Measurements from ENCODE around the gene TAS2R50.
"Not testable (repeated sequence)": the region's sequence is repeated elsewhere in the genome, so short reads cannot be mapped to it uniquely, and the experiment has no call there.

Gene TAS2R50, protein sequence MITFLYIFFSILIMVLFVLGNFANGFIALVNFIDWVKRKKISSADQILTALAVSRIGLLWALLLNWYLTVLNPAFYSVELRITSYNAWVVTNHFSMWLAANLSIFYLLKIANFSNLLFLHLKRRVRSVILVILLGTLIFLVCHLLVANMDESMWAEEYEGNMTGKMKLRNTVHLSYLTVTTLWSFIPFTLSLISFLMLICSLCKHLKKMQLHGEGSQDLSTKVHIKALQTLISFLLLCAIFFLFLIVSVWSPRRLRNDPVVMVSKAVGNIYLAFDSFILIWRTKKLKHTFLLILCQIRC
- long read RNA-seq, donor 1 = 0 reads
- long read RNA-seq, donor 2 = 0 reads
- long read RNA-seq, donor 3, partial matches to known transcripts = 0 of 1 reads
- long read RNA-seq, donor 3, other reads (novel, unspliced or antisense) = 0 of 1 reads
- long read RNA-seq, donor 4 = 0 reads
- long read RNA-seq, donor 5 = 0 reads
- long read RNA-seq, donor 6 = 0 reads
- long read RNA-seq, donor 7 = 0 reads
- long read RNA-seq, donor 8 = 0 reads

DNA sequence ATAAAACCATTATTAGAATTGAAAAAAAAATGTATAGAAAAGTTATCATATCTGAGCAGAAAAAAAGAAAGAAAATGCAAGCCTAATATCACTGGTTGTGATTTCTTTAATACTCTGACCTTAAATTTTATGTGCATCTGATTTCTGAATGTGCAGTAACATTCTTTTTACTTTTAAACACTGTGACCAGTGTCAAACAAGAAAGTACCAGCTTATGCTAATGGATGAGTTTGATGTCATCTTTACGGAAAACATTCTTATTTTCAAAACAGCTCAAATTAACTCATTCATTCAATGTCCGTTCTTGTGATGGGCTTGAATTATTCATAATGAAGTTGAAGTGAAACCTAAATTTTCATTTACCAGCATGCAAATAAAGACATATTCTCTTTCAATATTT, at the start of gene TAS2R50:
Gene TAS2R50 (minus strand): TSS at position 101 of the 400 bp plus-strand sequence. CDS start 52 bp downstream, at position 49.
- no peak for DNase-seq

DNA sequence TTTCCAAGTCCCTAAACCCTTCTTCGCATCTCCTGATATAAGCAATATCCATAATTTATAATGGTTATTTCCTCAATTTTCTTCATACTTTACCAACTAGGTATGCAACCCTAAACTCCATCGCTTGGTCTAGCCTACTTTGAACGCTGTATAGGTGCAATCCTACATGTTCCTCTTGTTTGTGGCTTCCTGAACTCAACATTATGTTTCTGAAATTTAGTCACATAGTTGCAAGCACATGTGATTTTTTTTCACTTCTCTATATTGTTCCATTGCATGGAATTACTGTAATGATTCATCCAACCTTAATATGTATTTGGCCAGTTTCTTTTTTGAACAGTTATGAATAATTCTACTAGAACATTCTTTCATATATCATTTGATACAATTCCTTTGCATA, 47.2 kb upstream of the TAS2R50 start:
- not testable (repeated sequence) for DNase-seq

- no peak for DNase-seq
These were observed 44.6 kb upstream of the TAS2R50 start, which contains the start of gene TAS2R31 for GRCh38 chr12:11031307-11031706. Gene TAS2R31 (minus strand): TSS chr12:11031407. CDS start chr12:11031335, 72 bp downstream.

GRCh38 chr12:11026118-11026517, 39.4 kb upstream of the TAS2R50 start:
- no peak for DNase-seq

- no peak for DNase-seq
These were observed 36.7 kb upstream of the TAS2R50 start for GRCh38 chr12:11023387-11023786.

DNA sequence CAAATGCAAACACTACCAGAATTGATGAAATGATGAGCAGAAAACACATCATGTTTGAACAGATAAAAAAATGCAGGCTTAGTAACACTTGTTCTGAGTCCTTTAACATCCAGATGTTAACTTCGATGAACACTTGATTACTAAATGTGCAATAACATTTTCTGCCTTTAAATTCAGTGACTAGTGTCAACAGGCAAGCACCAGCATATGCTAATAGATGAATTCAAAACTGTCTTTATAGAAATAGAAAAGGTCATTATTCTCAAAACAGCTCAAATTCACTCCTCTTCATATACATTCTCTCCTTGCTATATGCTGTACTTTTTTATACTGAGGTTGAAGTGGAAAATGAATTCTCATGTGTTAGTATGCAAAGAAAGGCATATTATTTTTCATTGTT, 35.8 kb upstream of the TAS2R50 start, which contains the start of gene TAS2R19:
Gene TAS2R19 (minus strand): TSS at position 101 of the 400 bp plus-strand sequence. CDS start 49 bp downstream, at position 52.
- no peak for DNase-seq

DNA sequence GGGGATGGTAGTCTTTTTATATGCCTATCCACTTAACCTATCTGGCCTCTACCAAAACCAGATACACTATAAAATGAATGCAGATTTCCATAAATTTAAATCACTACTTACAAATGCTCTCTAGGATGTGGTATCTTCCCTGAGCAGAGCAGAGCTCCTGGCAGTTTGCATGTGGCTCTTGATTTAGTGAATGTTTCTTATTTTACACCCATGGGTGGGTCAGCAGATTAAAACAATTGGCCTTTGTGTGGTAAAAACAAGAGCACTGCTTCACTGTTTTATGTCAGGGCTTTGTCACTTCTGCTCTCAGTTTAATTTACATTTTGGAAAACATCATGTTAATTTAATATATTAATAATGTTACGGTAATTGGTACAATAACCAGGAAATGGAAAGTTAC, 30.2 kb upstream of the TAS2R50 start:
- no peak for DNase-seq

DNA sequence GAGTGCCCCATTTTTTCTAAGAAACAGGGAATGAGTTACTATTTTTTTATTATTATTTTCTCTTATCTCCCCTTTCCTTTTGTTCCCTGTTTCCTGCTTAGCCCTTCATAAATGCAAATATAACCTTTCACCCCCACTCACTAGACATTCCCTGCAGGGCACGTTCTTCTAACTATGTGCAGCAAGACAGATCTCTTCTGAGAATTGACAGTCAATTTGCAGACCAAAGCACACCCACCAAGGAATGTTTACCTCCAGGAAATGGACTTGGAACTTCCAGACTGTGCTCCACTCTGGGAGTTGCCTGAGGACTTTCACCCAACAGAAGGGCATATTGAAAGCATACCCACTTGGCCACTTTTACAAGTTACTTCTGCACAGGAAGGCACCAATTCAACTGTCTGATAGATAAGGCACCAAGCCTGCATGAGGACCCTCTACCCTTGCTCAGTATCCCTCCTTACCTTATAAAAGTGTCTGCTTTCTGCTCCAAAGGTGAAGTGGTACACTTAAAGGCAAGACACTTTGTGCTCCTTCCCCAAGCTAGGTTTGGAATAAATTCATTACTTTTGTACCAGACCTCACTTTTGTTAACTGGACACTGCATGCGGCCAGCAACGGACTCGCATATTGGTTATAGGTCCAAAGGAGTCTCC, 29.2 kb upstream of the TAS2R50 start:
- no peak for DNase-seq

- DNase-seq = no peak
These were observed 27.5 kb upstream of the TAS2R50 start for GRCh38 chr12:11014234-11014633.

- no peak for DNase-seq
These were observed 20.9 kb upstream of the TAS2R50 start for GRCh38 chr12:11007608-11008007.

GRCh38 chr12:10998204-10998603, 11.5 kb upstream of the TAS2R50 start, which contains the start of gene TAS2R20:
Gene TAS2R20 (minus strand): TSS chr12:10998304. CDS start chr12:10997875, 429 bp downstream.
- no peak for DNase-seq

- DNase-seq = no peak
These were observed 7.6 kb upstream of the TAS2R50 start for GRCh38 chr12:10994307-10994706.

GRCh38 chr12:10989107-10989506, 2.4 kb upstream of the TAS2R50 start:
- DNase-seq = no peak

DNA sequence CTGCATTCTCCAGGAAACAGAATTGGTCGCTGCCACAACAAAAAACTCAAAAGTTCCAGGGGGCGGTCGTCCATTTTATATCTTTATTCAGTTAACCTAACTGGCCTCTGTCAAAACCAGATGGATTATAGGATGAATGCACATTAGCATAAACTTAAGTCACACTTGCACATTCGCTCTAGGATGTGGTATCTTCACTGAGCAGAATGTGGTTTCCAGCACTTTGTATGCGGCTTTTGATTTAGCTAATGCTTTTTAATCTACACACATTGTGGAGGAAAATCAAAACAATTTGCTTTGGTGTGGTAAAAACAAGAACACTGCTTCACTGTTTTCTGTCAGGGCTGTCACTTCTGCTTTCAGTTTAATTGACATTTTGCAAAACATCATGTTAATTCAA, 4.5 kb downstream of the TAS2R50 start:
- DNase-seq = no peak

DNA sequence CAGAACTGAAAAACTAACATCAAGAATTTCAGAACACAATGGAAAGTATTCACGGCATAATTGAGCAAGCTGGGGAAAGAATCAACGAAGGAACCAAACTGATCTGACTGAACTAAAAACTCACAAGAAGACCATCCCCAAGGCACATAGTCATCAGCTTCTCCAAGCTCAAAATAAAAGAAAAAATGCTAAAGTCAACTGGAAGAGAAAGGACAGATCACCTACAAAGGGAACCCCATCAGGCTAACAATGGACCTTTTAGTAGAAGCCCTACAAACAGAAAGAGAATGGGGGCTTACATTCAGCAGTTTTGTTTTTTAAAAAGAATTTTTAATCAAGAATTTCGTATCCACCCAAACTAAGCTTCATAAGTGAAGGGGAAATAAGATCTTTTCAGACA, 11.7 kb downstream of the TAS2R50 start:
- DNase-seq = no peak

DNA sequence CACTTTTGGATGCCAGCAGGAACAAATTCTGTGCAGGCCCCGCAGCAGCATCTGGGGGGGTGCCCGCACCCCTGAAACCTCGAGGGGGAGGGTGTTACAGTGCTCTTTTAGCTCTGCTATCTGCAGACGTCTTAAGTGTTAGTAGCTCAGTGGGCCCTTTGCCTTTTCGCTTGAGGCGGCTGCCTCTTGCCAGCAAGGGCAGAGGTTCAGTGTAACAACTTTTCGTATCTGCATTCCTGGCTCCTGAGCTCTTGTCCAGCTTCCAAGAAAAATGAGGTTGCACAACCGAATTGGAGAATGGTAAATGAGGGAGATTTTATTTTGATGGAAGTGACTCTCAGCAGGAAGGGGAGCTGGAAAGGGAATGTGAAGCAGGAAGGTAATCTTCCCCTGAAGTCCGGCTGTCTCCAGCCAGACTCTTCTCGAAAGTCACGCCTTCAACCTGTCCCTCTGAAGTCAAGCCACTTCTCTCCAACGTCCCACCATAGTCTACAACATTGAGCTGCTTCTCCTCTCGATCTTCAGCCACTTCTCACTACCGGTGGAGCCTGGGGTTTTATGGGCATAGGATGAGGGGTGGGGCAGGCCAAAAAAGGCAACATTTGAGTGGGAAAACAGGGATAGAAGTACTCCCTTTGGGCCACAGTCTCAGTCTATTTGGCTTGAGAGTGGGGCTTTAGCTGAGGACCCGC, 17.8 kb downstream of the TAS2R50 start:
- DNase-seq = no peak

GRCh38 chr12:10967409-10967808, 19.3 kb downstream of the TAS2R50 start:
- DNase-seq = no peak

DNA sequence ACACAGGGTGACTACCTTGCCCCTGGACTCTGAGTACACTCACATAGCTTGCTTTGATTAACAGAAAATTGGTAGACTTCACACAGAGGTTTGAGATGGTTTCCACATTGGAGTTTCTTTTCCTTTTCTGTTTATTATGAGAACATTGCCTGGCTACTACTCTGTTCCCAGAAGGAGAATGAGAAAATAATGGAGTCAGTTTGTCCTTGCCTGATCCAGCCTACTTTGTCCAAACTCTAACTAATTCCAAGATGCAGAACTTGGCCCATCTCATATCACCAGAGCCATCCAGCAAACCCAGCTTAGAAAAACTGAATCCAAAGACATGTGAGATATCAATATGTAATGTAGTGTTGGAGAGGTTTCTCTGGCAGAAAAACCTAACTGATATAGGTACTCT, 20.4 kb downstream of the TAS2R50 start:
- DNase-seq = no peak

- no peak for DNase-seq
These were observed 21.2 kb downstream of the TAS2R50 start for GRCh38 chr12:10965476-10965875.

GRCh38 chr12:10960211-10960610, 26.5 kb downstream of the TAS2R50 start:
- no peak for DNase-seq

DNA sequence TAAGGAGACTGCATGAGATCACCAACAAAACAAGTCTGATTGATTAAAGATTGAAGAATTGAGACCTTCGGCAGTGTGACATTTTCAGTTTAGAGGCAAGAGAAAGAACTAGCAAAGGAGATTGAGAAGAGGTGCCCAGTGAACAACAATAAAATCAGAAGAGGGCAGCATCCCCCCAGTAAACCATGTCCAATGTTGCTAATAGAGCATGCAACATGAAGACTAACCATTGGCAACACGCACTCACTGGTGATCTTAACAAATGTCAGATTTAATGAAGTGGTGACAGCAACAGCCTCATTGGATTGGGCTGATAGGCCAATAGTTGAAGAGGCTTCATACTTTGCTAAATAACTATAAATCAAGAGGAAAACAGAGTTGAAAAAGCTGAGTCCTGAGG, 26.9 kb downstream of the TAS2R50 start:
- no peak for DNase-seq

- no peak for DNase-seq
These were observed 29.0 kb downstream of the TAS2R50 start for GRCh38 chr12:10957741-10958140.

GRCh38 chr12:10956085-10956484, 30.6 kb downstream of the TAS2R50 start:
- DNase-seq = no peak

Data from right kidney (tissue), 9 donors.